Right kidney (tissue), 9 donors: ENCODE measurements around the gene CARMIL3.
"Not testable (repeated sequence)": the region's sequence is repeated elsewhere in the genome, so short reads cannot be mapped to it uniquely, and the experiment has no call there.

Source experiments
- DNase-seq: peaks from one replicate; pipeline ENCODE4 v3.0.0-alpha.2; 2016
- long read RNA-seq, 8 donors: transcript quantifications; one replicate each; lab custom pipeline, GENCODE V29; 2026

The CARMIL3 gene, protein sequence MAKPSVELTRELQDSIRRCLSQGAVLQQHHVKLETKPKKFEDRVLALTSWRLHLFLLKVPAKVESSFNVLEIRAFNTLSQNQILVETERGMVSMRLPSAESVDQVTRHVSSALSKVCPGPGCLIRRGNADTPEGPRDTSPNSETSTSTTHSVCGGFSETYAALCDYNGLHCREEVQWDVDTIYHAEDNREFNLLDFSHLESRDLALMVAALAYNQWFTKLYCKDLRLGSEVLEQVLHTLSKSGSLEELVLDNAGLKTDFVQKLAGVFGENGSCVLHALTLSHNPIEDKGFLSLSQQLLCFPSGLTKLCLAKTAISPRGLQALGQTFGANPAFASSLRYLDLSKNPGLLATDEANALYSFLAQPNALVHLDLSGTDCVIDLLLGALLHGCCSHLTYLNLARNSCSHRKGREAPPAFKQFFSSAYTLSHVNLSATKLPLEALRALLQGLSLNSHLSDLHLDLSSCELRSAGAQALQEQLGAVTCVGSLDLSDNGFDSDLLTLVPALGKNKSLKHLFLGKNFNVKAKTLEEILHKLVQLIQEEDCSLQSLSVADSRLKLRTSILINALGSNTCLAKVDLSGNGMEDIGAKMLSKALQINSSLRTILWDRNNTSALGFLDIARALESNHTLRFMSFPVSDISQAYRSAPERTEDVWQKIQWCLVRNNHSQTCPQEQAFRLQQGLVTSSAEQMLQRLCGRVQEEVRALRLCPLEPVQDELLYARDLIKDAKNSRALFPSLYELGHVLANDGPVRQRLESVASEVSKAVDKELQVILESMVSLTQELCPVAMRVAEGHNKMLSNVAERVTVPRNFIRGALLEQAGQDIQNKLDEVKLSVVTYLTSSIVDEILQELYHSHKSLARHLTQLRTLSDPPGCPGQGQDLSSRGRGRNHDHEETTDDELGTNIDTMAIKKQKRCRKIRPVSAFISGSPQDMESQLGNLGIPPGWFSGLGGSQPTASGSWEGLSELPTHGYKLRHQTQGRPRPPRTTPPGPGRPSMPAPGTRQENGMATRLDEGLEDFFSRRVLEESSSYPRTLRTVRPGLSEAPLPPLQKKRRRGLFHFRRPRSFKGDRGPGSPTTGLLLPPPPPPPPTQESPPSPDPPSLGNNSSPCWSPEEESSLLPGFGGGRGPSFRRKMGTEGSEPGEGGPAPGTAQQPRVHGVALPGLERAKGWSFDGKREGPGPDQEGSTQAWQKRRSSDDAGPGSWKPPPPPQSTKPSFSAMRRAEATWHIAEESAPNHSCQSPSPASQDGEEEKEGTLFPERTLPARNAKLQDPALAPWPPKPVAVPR (N-terminal part only)
- long read RNA-seq, donor 1 = 0 reads
- long read RNA-seq, donor 2 = 0 reads
- long read RNA-seq, donor 3 = 0 reads
- long read RNA-seq, donor 4 = 0 reads
- long read RNA-seq, donor 5 = 0 reads
- long read RNA-seq, donor 6 = 0 reads
- long read RNA-seq, donor 7 = 0 reads
- long read RNA-seq, donor 8 = 0 reads

- DNase-seq = no peak
These were observed at the start of gene CARMIL3 for GRCh38 chr14:24051789-24052655. Gene CARMIL3, plus strand, starts transcription at chr14:24052009. Its CDS starts 145 bp downstream, at chr14:24052154.

GRCh38 chr14:24006471-24006816 lies 45.4 kb upstream of the CARMIL3 start:
- peak; percentile 72 for DNase-seq

DNA sequence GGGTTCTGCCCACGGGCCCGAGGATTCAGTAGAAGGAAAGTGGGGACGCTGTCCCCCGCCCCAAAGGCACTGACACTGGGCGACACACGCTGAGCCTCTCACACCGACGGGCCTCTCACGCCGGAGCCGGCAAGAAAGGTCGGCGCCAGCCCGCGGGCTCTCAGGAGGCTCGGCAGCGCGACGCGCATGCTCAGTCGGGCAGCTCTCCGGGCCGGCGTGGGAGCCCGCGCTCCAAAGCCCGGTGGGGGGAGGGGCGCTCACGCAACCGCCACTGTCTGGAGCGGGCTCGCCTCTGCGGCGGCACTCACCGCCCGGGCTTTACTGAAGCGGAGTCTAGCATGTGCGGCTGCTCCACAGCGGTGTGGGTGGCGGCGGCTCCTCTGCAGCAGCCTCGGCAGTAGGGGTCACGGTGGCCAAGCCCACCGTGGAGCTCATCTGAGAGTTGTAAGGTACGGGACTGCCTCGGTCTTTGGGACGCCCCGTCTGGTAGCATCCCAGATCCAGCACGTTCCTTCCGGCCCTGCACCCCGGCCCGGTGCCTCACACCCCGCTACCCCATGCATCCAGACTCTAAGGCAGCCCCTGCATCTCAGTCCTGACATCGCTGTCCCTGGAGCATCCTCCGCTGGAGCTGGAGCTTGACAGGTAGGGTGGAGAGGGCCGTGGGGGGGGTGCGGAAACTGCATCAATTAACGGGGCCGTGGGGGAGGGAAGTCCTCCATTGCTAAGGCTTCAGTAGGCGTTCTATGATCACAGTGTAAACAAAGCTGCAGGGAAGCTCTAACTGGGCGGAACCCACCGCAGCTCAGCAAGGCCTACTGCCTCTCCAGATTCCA lies 44.8 kb upstream of the CARMIL3 start:
- peak; percentile 71 for DNase-seq

DNA sequence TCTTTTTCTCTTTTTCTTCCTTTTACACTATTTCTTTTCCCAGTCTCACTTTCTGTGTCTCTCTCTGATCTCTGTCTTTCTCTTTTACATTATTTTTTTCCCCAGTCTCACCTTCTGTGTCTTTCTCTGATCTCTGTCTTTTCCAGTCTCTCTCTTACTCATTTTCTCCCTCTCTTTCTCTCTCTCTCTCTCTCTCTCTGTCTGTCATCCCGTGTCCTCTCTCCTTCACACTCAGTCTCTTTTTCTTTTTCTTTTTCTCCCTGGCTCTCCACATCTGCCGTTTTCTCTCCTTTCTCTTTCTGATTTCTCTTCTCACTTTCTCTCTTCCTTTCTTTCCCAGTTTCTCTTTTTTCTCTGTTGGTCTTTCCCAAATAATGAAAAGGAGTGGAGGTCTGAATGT lies 40.8 kb upstream of the CARMIL3 start:
- no peak for DNase-seq

GRCh38 chr14:24012726-24013273 lies 39.0 kb upstream of the CARMIL3 start:
- DNase-seq = not testable (repeated sequence)

DNA sequence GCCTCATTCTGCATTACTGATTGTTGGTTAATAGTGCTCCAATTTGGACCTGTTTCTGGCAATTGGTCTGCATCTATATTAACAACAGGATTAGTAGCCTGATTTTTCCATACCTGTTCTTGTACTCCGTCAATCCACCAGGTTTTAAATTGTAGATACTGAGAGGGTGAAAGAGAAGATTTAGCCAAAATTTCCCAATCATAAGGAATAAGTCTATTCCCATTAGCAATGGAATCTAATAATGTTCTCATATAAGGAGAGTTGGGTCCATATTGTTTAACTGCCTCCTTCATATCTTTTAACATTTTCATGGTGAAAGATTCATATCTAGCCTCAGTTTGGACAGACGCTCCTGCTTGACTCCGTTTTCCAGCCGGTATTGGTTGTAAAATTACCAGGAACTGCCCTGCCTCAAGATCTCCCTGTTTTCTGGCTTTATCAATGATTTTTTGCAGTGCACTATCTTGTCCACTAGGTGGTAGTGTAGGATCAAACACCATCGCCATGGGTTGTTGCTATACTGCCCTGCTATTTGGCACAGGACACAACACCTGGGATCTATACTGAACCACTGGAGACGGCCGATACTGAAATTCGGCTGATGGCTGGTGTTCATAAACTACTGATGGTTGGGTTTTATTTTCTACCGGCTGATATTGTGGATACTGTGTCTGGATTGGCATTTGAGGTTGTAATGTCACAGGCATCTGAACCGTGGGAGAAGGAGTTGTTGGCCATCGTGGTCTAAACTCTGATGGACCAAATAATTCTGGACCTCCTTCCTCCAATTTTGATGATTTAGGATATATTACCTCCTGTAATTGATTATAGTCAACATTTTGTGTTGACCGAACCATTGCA lies 37.9 kb upstream of the CARMIL3 start:
- peak; percentile 42 for DNase-seq

GRCh38 chr14:24015745-24016144 lies 36.1 kb upstream of the CARMIL3 start:
- not testable (repeated sequence) for DNase-seq

DNA sequence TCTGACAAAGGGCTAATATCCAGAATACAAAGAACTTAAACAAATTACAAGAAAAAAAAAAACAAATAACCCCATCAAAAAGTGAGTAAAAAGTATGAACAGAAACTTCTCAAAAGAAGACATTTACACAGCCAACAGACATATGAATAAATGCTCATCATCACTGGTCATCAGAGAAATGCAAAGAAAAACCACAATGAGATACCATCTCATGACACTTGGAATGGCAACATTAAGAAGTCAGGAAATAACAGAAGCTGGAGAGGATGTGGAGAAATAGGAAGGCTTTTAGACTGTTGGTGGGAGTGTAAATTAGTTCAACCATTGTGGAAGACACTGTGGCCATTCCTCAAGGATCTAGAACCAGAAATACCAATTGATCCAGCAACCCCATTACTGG lies 32.8 kb upstream of the CARMIL3 start:
- DNase-seq = not testable (repeated sequence)

- DNase-seq = not testable (repeated sequence)
These were observed 31.9 kb upstream of the CARMIL3 start for GRCh38 chr14:24019944-24020343.

- DNase-seq = not testable (repeated sequence)
These were observed 31.3 kb upstream of the CARMIL3 start for GRCh38 chr14:24020520-24020919.

DNA sequence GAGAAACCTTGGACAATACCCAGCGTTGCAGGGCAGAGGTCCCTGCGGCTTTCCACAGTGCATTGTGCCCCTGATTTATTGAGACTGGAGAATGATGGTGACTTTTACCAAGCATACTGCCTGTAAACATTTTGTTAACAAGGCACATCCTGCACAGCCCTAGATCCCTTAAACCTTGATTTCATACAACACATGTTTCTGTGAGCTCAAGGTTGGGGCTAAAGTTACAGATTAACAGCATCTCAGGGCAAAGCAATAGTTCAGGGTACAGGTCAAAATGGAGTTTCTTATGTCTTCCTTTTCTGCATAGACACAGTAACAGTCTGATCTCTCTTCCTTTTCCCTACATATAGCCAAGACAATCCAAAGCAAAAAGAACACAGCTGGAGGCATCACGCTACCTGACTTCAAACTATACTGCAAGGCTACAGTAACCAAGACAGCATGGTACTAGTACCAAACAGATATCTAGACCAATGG lies 26.8 kb upstream of the CARMIL3 start:
- not testable (repeated sequence) for DNase-seq

- DNase-seq = not testable (repeated sequence)
These were observed 22.1 kb upstream of the CARMIL3 start for GRCh38 chr14:24029687-24030086.

- DNase-seq = not testable (repeated sequence)
These were observed 20.5 kb upstream of the CARMIL3 start for GRCh38 chr14:24031331-24031730.

DNA sequence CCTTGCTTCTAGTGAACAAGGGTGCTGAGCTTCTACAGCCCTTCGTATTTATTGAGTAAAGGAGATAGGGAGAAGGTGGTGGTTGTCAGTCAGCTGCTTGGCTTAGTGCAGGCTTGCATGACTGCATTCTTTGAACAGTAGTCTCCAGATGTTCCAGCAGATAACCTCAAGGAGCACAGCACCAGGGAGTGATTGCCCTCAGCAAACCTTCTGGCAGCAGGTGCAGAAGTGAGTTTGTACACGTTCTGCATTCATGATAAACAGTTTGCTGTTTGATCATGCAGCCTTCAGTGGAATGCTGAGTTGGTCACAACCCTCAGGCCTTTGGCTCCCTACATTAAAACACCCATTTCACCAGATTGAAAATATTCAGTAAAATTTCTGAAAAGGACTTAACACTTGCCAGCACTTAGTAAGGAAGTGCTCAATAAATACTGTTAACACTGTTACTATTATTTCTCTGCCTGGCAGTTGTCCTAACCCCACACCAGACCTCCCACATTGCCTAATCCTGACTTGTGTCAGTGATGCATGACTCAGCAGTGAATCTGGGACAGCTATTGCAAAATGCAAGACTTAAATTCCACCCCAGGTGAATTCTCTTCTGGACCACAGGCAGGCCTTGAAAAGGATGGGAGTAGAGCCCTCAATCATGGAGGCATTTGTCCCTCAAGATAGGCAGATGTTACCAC lies 18.9 kb upstream of the CARMIL3 start:
- DNase-seq = no peak

GRCh38 chr14:24035769-24036168 lies 16.0 kb upstream of the CARMIL3 start:
- DNase-seq = not testable (repeated sequence)

DNA sequence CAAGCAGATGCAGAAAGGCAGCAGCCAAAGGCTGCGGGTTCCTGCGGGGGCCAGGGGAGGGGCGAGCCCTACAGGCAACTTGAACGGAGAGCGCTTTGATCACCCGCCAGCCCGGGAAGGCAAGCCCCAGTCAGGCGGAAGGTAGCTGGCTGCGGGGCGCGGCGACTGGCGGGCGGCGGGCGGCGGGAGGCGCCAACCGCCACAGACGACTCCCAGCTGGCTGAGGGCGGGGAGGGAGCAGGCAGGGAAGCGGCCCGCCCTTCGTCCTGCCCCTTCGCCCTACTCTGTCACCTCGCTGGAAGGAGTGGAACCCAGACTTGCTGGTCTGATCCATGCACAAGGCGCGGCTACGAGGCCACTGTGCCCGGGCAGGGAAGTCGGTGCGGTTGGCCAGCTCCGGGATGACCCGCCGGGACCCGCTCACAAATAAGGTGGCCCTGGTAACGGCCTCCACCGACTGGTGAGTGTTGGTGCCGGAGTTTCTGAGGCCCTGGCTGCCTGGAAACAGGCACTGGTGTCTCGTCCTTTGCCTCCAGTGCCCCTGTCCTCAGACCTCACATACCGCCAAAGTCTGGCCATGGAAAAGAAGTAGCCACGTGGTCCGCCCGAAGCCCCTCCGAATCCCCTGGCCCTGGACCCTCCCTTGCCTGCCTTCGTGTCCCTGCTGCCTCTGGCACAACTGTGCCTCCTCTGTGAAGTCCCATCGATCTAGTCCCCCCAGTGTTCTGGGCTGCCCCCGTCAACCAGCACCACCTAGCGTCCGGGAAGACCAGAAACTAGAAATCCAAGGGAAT lies 15.4 kb upstream of the CARMIL3 start:
- peak; percentile 91 for DNase-seq
